ENCODE results near the gene CUX1. TPM values are rescaled to one million over a fixed set of nuclear protein-coding genes. Genes with fewer than 3 reads are reported as not detected.

Gene CUX1
- total and polyA plus RNA-seq, 2 donors (not counting 1 experiment from before 2014, with no cell fraction given): 10.8 to 86.5 TPM

DNA sequence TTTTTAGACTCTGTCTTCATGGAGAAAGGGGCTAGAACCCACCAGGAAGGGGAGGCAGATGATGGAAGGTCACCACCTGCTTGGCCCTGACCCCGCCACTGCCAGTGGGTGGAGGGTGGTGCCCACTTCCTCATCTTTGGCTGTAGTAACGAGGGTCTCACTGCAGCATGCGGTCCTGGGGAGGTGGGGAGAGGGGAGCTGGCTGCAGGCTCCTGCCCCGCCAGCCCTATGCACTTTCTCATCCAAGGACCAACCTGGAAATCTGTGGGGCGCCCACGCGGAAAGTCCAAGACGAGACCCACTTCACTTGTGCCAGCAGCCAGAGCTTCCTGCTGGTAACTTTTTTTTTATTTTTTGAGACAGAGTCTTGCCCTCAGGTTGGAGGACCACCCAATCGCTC, 101.0 kb downstream of the CUX1 start:
- peaks cover 6% of the 10 kb centered on the region for H3K4me1 Mint-ChIP-seq
- WGBS (ENCODE audit: insufficient coverage): 90% methylated on average over 8 of the region's 9 CpGs
- Histone ChIP-seq H3K27ac (ENCODE audit: low read length in 2 of 2) (no peak overlapping the region), H3K36me3 (replicated peaks in 1 of 2; ENCODE audit: control extremely low read depth in 1 of 2, control insufficient read depth in 1 of 2, extremely low read depth in 1 of 2, insufficient read depth in 2 of 2, low read length in 1 of 2) (peaks cover 0 to 19% of the 10 kb centered on the region in 2 experiments), H3K9me3 (ENCODE audit: control extremely low read depth in 1 of 3, control insufficient read depth in 2 of 3, insufficient read depth in 1 of 3, low read length in 2 of 3) (no peaks in the 10 kb centered on the region), H3K79me2 (ENCODE audit: control insufficient read depth, insufficient read depth, low read length) (peaks cover 67% of the 10 kb centered on the region), H3K4me3 (ENCODE audit: control extremely low read depth in 1 of 5, extremely low read depth in 1 of 5, insufficient read depth in 1 of 5, low read depth in 2 of 5, low read length in 4 of 5) (no peak overlapping the region), H2AFZ (ENCODE audit: insufficient read depth, low read depth, low read length, poor library complexity, severe bottlenecking) (no peak overlapping the region), H3K4me2 (replicated peaks; ENCODE audit: low read depth, low read length, poor library complexity, severe bottlenecking) (no peak overlapping the region), H3K27me3 (replicated peaks in 1 of 4; ENCODE audit: control extremely low read depth in 1 of 4, control insufficient read depth in 3 of 4, insufficient read depth in 4 of 4, low read length in 3 of 4) (no peaks in the 10 kb centered on the region), H4K20me1 (ENCODE audit: control insufficient read depth, insufficient read depth, low read length, poor library complexity, severe bottlenecking) (peaks cover 11% of the 10 kb centered on the region), H3K9ac (ENCODE audit: low read length) (no peak overlapping the region), H3K4me1 (ENCODE audit: control insufficient read depth in 2 of 2, insufficient read depth in 2 of 2, low read length in 2 of 2) (no peaks in the 10 kb centered on the region)
- DNase-seq (no peak), ATAC-seq (ENCODE audit: low read depth) (no peak)
- POLR2A ChIA-PET: interaction anchor here (0.6 kb wide), 1 partner anchor 225 kb away, joined by 3 read pairs; no protein-coding TSS in a partner anchor
- intact Hi-C loops (cut with micrococcal nuclease): no loop called here
- CTCF ChIA-PET: interaction anchor here (0.5 to 1.8 kb wide), 2 partner anchors 73 to 374 kb away, joined by 4 to 5 read pairs; no protein-coding TSS in a partner anchor
- H3K9me3 Mint-ChIP-seq (ENCODE audit: insufficient read depth): no peaks in the 10 kb centered on the region
- H3K27me3 Mint-ChIP-seq: no peaks in the 10 kb centered on the region
- TF ChIP-seq CTCF (IDR thresholded peaks at IDR 0.05): no peak
- TF ChIP-seq EZH2 (IDR thresholded peaks at IDR 0.05; ENCODE audit: borderline replicate concordance, insufficient read depth, low read depth, low read length, poor library complexity, severe bottlenecking): no peak
- H3K4me3 Mint-ChIP-seq: no peak overlapping the region
- no peak overlapping the region for H3K27ac Mint-ChIP-seq

- no peak overlapping the region for H3K9ac ChIP-seq (ENCODE audit: low read length)
- no peak overlapping the region for H2AFZ ChIP-seq (ENCODE audit: insufficient read depth, low read depth, low read length, poor library complexity, severe bottlenecking)
- H3K4me2 ChIP-seq (replicated peaks; ENCODE audit: low read depth, low read length, poor library complexity, severe bottlenecking): no peak overlapping the region
- H3K79me2 ChIP-seq (ENCODE audit: control insufficient read depth, insufficient read depth, low read length): peaks cover 73% of the 10 kb centered on the region
- Mint-ChIP-seq H3K4me1 (no peaks in the 10 kb centered on the region), H3K27ac (no peak overlapping the region), H3K4me3 (no peak overlapping the region), H3K9me3 (ENCODE audit: insufficient read depth) (no peaks in the 10 kb centered on the region), H3K27me3 (no peaks in the 10 kb centered on the region)
- peaks cover 15% of the 10 kb centered on the region for H4K20me1 ChIP-seq (ENCODE audit: control insufficient read depth, insufficient read depth, low read length, poor library complexity, severe bottlenecking)
- no peak overlapping the region for H3K27ac ChIP-seq (ENCODE audit: low read length in 2 of 2)
- H3K36me3 ChIP-seq (replicated peaks in 1 of 2; ENCODE audit: control extremely low read depth in 1 of 2, control insufficient read depth in 1 of 2, extremely low read depth in 1 of 2, insufficient read depth in 2 of 2, low read length in 1 of 2): peaks cover 0 to 19% of the 10 kb centered on the region in 2 experiments
- no peak for ATAC-seq (ENCODE audit: low read depth)
- DNase-seq: no peak
- intact Hi-C loops (cut with micrococcal nuclease): no loop called here
- WGBS (ENCODE audit: insufficient coverage): 96% methylated on average over 21 of the region's 24 CpGs
- ChIA-PET POLR2A (no interaction called here), CTCF (interaction anchor here (1.8 kb wide), 1 partner anchor 72 kb away, joined by 5 read pairs; no protein-coding TSS in a partner anchor)
- TF ChIP-seq CTCF (IDR thresholded peaks at IDR 0.05) (no peak), EZH2 (IDR thresholded peaks at IDR 0.05; ENCODE audit: borderline replicate concordance, insufficient read depth, low read depth, low read length, poor library complexity, severe bottlenecking) (no peak)
- no peaks in the 10 kb centered on the region for H3K9me3 ChIP-seq (ENCODE audit: control extremely low read depth in 1 of 3, control insufficient read depth in 2 of 3, insufficient read depth in 1 of 3, low read length in 2 of 3)
- H3K4me1 ChIP-seq (ENCODE audit: control insufficient read depth in 2 of 2, insufficient read depth in 2 of 2, low read length in 2 of 2): no peaks in the 10 kb centered on the region
- H3K27me3 ChIP-seq (replicated peaks in 1 of 4; ENCODE audit: control extremely low read depth in 1 of 4, control insufficient read depth in 3 of 4, insufficient read depth in 4 of 4, low read length in 3 of 4): no peaks in the 10 kb centered on the region
- no peak overlapping the region for H3K4me3 ChIP-seq (ENCODE audit: control extremely low read depth in 1 of 5, extremely low read depth in 1 of 5, insufficient read depth in 1 of 5, low read depth in 2 of 5, low read length in 4 of 5)
Measured at GRCh38 chr7:101919363-101920115, 102.1 kb downstream of the CUX1 start.
